SHP77 treated with DMSO at 0.1 percent for 48 hours (cell line): ENCODE measurements around the gene PDE4D.
"Not testable (repeated sequence)": the region's sequence is repeated elsewhere in the genome, so short reads cannot be mapped to it uniquely, and the experiment has no call there.

Experiments used
- DNase-seq: peaks from one replicate; lab custom pipeline; 2025; lab: John Stamatoyannopoulos, UW

PDE4D gene

DNA sequence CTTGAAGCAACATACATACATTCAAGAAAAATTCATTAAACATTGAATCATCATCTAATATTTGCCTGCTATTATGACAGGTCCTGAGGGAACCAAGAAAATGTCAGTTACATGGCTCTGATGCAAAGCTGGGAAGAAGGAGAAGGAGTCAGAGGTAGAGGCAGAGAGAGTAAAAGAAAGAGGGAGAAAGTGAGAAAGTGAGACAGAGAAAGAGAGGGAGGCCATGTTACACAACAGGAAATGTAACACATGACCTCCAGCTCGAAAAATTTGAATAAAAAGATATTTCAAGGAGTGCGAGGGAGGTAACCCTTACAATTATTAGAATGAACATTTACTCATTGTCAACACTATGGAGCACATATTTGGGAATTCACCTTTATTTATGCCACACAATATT, 189.7 kb downstream of the PDE4D start:
- DNase-seq: no peak

DNA sequence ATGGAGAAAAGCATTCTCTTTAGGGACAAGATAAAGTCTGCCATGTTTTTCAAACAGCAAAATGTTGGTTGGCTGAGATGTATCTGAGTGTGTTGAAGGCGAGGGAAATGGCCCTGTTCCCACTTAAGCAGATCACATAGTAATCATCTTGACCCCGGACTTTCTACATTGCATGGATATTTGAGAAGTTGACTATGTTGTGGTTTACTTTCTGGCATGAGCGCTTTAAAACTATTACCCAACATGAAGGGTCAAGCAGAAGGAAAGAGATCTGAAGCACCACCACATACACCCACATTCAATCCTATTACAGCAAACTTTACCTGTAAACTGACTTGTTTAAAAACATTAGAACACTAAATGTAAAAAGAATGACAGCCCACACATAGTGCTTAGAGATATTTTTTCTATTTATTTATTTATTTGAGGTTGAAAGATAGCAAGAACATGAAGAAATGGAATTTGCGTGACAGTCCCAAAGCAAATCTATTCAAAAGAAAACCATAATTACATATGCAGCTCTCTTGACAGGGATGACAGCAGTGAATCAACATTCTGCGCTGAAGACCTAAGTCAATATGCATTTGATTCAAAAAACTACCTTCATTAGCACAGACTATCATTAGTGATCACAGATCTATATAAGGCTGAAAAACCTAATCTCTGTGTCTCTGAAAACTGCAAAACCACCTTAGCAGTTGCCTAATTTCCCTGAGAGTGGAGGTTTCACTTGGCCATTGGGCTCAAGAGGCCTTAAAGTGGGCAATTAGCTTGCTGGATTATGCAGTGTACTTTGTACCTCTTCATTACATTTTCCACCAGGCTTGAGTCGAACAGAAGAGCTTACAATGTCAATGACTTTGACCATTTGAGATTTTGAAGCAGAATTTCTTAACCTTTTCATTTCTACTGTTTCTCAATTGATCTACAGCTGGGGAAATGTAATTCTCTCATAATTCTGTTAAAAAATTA, 195.0 kb downstream of the PDE4D start:
- no peak for DNase-seq

DNA sequence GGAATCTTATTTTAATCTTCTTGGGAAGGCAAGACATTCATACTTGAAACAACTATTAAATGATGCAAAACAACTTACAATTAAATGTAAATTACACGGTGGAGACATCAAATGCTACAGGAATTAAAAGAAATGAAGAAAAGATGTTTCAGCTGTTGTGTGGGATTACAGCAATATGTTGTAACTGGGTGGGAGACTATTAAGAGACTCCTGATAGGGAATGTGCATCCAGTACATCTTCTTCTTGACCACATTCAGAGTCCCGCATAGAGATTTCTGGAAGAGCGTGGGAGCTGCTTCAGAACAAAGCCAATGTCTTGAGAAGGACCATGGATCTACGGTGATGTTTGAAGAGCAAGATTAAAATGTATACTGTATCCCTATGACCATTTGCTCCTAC, 199.1 kb downstream of the PDE4D start:
- DNase-seq: no peak

DNA sequence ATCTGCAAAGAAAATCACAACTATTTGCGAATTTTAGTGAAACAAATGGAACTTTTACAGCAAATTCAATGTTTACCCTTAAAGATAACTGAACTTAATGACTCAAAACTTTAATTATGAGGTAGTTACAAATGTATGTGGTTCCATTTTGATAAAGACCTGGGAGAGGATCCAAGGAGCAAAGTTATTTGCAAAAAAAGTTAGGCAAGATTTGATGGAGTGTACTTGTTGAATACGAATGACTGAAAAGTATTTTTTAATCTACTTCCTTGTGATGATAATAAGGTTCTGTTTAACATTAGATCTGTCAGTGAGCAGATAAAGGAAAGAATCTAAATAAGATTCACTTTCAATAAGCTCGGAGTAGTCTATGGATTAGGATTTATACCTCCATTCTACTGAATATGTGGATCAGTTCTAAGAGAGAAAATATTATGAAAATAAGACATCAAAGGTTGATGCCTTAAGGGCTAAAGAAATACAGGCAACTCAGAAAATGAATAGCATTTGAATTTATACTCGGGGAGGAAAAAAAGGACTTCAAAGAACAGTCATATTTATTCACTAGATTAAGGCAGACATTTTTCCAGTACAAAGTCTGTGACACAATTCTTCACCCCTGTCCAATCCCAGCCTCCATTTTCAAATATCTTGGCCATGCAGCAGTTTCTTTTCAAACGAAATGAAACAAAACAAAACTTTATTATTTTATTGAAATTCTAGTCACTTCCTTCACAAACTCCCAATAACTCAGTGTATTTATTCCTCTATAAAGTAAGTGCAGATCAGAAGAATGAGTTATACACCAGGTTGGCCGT, 199.8 kb downstream of the PDE4D start:
- DNase-seq: no peak

DNA sequence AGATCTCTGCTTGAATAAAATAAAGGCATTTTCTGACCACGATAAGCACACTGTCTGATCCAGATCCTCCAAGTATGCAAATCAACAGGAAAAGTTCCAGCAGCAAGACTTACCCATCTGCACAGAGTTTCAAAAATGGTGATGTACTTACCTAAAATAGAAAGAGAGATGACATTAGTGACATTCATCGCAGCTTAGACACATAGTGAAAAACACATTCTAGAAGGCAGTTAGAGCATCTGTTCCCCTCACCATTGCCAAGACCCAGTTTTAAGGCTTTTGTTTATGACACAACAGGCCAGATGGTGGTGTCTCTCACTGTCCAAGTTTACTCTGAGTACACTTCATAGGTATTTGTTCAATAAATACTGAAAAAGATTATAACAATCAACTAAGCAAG, 207.7 kb downstream of the PDE4D start:
- no peak for DNase-seq

DNA sequence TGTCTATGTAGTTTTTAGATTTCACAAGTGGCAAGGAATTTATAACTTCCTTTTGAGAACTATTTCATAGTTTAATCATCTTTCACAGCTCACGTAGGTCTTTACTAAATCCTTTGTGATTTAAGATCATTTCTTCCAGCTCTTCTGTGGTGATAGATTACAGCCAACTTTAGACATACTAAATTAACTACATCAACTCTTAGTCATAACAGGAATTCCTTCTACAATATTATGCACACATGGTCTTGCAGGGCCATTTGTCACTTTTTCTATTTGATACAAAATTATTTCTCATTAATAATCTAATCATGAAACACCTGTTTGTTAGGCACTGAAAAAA, 208.4 kb downstream of the PDE4D start:
- DNase-seq: no peak

DNA sequence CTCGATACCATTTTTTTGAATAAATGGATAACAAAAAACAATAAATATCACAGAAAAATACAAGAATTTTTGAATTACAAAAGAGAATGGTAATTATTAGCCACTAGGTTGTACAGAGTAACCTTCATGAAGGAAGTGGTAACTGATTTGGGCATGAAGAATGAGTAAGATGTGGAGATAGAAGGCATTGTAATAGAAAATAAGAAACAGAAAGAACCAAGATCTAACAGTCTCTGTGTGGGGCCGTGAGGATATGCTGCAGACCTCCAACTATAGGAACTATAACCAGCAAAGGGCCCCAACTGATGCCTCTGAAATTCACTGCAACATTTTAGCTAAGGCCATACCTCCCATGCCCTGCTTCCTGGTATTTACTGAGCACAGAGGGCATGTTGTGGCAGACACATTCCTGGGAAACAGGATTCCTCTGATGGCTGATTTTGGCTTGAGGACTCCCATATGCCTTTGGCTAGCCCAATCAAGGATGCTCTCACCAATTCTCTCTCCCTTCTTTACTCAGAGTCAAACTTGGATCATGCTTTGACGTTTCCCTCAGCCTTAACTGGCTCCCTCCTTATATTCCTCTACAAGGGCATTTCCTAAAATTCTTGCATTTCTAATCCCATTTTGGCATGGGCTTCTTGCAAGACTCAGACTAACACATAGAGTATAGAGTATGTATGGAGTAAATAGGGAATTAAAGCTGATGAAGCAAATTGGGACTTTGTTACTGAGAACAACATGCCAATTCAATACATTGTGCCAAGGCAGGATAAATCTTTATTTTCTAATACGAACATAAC, 208.9 kb downstream of the PDE4D start:
- DNase-seq: no peak

DNA sequence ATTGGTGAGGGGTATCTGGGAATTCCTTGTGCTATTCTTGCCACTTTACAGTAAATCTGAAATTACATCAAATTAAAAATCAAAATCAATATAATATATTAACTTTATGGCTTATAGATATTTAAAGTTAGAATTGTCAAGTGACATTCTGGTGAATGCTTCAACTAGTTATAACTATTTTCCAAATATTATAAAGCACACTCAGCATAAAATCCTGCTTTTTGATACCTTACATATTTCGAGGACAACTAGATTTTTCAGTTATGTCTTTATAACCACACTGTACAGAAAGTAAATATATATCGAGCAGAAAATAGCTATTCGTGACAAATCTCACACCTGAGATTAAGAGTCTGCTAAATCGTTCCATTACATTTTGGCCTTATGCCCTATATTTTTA, 210.2 kb downstream of the PDE4D start:
- DNase-seq: no peak

DNA sequence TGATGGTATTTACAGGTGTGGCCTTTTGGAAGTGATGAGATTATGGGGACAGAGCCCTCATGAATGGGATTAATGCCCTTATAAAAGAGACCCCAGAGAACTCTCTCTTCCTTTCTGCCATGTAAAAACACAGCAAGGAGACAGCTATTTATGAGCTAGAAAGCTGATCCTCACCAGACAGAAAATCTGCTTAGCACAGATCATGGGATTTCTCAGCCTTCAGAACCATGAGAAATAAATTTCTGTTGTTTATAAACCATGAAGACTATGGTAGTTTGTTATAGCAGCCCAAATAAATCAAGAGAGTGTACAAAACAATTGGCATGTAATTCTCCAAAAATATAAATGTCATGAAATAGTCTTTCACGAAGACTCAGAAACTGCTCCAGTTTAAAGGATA, 211.0 kb downstream of the PDE4D start:
- DNase-seq: no peak

DNA sequence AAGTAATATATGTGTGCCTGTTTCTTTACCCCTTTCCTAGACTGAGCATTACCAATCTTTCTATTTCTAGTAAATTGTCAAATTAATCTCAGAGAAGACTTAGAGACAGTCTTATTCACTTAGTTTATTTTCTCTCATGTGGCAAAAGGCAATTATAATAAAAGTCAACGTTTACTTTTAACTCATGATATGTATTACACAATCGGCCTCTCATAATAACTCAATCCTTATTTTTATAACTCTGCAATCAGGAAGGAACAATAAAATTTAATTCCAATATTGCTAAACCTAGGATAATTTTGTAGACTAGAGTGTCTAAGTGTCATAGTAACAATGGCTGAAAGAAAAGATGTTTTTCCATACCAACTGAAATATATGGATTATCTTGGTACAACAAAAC, 214.6 kb downstream of the PDE4D start:
- no peak for DNase-seq

DNA sequence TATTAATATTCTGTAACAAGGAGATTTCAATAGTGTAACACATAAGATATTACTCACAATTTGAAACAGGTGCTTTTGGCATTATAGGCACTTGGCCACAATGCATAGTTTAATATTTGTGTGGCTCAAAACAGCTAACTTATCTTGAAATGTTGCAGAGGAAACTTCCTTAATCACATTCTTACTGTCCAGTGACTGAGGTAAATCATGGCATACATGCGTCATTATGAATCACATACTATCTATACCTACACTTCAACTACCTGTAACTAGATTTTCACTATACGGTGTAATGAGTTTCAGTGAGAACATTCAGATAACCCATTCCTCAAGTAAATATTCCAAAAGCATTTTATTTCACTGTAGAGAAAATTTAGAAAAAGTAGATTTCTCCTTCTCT, 218.8 kb downstream of the PDE4D start:
- DNase-seq: no peak

DNA sequence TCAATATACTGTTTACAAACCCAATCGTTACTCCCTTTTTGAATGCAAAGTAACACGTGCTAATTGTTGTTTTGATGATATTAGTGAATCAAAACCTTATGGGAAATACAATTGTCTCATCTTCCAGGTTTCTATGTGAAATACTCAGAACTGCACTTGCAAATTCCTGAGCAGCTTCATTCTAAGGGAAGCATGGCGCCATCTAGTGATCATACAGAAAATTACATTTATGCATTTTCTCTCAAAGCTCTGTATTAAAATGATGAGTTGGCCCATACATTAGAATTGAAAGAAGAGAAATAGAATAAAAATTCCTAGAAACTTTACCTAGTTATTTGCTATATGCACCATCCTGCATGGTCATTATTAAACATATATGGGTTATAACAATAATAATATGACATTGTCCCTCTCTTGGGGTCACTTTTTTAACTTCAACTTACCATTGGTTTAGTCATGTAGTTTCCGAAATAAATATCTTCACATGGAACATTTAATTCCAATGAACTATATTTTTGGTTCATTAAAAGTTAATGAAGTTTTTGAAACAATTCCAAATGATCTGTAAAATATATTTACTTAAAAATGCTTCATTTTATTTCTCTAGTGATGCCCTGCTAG, 220.0 kb downstream of the PDE4D start:
- DNase-seq: no peak

DNA sequence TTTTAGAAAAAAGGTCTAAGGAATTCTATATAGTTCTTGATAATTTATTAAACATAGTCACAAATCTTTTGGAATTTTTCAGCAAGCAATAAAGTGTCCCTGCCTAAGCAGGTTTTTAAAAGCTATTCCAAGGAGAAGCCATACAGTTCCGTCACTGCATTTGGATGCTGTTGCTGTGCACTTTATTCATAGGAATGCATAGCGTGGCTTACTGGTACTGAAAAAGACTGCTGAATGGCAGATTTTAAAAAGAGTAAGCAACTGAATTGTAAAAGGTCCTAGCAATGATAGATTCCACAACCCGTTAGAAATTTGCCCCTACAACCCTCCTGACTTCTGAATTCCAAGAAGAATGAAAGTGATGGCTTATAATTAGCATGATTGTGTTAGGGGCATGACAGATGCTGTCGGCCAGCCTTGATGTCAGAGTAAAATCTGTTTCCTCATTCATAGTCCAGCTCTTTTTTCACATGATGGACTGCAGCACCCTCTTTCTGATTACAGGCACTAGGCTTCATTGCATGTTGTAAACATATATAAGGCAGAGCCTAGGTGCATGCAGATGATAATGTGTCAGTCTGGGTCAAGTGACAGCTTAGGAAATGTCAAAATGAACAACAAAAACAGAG, 227.0 kb downstream of the PDE4D start:
- no peak for DNase-seq

DNA sequence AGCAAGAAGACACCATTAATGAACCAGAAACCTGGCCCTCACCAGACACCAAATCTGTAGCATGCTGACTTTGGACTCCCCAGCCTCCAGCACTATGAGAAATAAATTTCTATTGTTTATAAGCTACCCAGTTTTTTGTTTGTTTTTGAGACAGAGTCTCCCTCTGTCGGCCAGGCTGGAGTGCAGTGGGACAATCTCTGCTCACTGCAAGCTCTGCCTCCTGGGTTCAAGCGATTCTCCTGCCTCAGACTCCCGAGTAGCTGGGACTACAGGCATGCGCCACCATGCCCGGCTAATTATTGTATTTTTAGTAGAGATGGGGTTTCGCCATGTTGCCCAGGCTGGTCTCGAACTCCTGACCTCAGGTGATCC, 227.7 kb downstream of the PDE4D start:
- DNase-seq: not testable (repeated sequence)

DNA sequence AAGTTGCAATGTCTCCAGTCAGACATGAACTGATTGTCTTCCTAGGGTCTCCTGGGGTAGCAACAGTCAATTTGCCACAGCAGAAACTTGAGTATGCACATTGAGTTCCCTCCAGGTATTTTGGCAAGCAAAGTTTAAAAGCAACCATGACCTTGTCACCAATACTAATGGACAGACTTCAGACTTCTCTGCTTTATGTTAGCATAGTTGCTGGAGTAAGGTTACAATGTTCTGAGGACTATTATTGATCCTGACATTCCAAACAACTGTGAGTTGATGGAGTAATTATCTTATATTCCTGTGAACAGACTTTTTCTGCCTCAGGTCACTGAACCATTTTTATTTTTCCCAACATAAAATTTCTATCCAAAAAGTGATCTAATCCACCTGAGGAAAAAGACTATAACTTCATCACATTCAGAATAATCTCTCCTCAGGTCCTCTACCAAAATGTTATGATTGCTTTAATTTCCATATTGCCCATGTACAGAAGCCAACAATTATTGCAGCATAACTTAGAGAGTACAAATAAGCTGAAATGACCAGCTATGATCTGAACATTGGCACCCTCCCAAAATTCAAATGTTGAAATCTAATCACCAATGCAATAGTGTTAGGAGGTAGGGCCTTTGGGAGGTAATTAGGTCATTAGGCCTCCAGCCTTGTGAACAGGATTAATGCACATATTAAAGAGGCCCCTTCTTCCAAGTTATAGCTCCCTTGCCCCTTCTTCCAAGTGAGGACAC, 228.3 kb downstream of the PDE4D start:
- DNase-seq: no peak

DNA sequence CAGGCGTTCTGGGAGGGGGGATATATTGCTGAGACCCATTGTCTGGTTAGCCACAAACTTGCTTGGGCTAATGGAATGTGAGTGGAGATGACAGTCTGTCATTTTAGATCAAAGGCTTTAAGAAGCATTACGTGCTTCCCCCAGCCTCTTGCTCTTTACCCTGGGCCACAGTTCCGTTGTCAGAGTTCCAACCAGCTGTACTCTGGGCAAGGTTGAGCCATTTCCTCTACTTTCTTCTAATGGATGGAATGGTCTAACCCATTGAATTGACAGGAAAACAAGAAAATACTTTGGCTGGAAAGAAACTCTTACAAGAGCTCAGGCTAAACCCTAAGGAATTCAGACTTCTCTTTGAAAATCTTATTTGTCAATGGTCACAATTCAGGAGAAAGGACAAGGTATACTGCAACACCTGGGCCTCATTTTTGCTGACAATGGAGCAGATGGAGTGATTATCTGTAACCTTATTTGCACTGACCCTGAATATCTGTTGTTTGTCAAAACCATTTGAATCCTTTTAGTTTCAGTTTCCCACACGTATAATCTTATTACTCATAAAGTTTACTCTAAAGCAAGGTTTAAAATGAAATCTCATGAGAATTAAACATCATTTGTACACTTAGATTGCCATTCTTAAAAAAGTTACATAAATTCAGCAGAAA, 231.4 kb downstream of the PDE4D start:
- DNase-seq: peak; percentile 6

DNA sequence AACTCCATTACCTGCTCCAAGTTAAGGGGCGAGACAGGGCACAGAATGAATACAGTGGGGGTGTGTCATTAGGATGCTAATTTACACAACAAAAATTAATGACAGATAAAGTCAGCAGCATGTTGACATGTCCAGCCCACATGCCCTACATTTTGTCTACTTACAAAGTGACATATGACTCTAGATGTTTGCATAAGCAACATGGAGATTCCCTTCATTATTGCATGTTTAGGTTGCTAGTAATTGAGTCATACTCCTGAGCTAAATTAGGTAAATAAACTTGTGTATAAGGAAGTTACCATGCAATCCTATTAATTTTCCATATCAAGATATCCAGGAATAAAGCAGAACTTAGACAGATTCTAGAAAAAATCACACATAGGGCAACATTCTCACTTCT, 232.2 kb downstream of the PDE4D start:
- DNase-seq: no peak

DNA sequence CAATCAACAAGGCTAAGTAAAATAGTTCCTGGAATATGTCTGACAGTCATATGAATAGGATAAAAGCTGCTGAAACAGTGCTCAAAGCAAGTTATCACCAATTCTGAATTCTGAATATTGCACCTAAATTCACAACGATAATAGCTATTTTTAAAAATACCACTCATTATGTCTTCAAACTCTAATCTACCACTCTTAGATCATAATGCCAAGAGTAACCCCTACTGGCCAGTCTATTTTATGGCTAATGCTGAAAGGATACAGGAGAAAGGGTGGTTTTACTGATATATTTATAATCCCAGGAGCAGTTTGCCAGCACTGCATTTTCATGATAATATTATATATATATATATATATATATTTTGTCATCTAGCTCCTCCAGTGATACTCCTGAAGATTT, 232.8 kb downstream of the PDE4D start:
- no peak for DNase-seq

DNA sequence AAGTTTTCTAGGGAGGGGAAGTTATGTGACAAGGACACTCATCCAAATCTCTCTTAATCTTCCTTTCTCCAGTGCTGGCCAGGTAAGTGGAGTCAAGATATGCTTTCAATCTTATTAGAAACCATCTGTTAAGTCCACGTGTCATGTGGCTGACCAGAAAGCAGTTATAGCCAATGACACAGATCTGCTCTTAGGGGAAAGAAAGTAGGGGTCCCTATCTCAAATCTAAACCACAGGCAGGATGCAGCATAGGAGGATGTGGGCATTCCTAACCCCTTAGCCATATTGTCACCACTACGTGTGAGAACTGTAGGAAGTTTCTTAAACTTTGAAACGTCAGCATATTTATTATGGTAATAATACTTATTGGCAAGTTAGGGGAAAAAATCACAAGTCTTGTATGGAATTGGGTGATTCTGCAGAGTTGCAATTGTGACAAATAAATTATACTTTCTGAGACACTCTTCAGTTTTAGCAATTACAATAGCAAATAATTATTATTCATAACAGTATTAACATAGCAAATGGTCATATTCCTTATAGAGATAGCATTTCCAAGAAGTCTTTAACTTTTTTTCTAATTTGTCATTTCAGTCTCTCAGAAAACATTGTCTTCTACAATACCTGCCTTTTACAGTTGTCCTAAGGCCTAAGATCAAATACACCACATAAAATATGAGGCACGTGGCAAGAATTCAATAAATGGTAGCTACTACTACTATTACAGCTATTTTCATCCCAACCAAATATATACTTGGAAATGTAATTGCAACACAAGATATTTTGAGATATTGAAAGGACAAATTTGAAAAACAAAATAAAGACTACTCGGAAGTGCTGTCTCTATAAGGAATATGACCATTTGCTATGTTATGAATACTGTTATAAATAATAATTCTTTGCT, 236.9 kb downstream of the PDE4D start:
- no peak for DNase-seq
